ENCODE measurements around the gene TRIM62.
A peak's percentile ranks its signal among the peaks of the same experiment; 100 is the strongest.
"Not testable (repeated sequence)": the region's sequence is repeated elsewhere in the genome, so short reads cannot be mapped to it uniquely, and the experiment has no call there.

The TRIM62 gene

DNA sequence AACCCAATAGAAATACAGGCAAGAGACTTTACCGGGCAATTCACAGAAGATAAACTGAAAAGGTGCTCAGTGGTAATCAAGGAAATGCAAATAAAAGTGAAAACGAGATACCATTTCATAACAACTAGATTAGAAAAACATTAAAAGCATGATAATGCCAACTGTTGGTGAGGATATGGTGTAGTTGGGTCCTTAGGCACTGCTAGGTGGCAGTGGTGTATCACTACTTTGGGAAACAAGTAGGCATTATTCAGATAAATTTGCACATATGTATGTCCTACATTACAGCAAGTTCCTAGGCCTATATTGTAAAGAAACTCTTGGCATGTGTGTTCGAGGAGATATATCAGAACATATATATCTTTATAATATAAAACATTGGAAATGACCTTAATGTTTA lies 69.9 kb downstream of the TRIM62 start:
- DNase-seq (ENCODE audit: low read depth, low spot score), result no peak

DNA sequence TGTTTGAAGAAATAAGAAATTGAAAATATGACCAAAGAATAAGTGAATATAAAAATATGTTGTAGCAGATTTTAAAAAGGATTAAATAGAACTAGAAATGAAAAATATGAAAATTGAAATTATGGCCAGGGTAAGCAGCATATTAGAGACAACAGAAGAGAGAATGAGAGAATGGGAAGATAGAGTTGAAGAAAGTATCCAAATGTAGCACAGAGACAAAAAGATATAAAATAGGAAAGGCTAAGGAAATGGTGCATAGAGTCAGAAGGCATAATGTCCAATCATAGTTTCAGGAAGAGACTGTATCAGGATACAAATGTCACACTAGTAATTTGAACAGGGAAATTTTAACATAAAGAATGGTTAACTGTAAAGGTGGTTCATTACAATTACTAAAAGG lies 71.4 kb downstream of the TRIM62 start:
- no peak for DNase-seq (ENCODE audit: low read depth, low spot score)

DNA sequence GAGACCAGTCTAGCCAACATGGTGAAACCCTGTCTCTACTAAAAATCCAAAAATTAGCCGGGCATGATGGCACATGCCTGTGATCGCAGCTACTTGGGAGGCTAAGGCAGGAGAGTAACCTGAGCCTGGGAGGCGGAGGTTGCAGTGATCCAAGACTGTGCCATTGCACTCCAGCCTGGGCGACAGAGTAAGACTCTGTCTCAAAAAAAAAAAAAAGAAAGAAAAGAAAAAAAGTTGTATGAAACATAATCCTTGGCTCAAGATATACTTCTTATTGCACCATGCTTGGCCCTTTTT lies 81.8 kb downstream of the TRIM62 start:
- DNase-seq (ENCODE audit: low read depth, low spot score), result not testable (repeated sequence)

DNA sequence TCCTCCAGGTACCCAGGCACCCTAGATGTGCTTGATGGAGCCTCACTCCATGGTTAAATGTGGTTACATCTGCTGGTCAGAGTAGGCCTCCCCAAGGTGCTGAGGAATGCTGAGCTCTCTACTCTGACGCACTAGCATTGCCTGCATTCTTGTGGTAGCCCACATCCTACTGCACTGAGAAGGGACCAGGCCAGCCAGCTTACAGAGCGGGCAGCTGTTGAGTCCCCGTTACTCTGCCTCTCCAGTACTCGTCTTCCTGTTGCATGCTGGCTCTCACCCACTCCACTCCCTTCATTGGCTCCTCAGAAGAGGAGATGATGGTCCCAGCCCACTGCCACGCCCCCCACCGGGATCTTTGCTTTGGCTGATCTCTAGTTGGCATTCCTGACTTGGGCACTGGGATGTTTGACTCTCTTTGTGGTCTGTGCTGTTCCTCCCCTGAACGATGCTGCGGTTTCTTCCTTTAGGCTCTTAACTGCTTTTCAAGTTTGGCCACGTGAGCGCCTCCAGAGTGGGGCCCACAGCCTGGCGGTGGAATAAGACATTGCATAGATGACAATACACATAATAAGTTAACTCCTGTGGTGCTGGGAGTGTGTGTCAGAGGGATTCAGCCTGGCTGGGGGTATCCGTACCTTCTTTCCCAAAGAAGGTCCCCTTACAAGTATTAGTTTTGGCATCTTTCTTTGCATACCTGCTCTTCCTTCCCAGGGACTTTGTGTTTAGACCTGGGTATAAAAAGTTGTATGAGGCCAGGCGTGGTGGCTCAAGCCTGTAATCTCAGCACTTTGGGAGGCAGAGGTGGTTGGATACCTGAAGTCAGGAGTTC lies 82.3 kb downstream of the TRIM62 start:
- peak; percentile 100 for DNase-seq (ENCODE audit: low read depth, low spot score)

DNA sequence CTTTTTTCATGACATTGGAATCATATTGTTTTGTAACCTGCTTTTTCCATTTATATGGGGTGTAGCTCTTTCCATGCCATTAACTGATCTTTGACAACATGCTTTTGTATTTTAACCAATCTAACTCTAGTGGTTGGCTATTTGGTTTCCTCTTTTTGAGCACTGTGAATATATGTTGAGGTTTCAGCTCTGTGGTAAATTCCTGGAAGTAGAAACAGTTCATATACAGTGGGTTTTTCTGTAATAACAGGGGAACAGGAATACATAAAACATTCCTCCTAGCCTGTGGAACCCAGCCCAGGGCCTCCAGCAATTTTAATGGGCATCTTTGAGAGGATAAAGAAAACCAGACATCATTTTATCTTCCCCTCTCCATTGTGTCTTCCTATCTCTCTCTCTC lies 83.5 kb downstream of the TRIM62 start:
- peak; percentile 70 for DNase-seq (ENCODE audit: low read depth, low spot score)

DNA sequence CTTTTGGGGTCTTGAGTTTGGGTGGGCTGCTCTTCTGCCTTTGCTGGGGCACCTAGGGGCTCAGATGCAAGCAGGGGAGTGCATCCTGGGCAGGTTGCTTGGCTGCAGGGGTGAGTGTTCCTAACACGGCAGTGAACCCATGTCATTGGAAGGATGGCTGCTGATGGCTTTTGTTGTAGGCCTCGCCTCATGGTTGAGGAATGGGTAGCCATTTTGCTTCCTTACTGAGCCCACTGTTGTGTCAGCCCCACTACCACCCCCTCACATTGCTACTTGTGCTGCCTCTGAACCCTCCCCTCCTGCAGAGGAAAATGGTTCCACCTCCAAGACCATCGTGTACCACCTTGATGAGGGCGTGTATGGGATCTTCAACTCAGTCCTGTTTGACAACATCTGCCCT lies 84.1 kb downstream of the TRIM62 start:
- DNase-seq (ENCODE audit: low read depth, low spot score), result no peak

DNA sequence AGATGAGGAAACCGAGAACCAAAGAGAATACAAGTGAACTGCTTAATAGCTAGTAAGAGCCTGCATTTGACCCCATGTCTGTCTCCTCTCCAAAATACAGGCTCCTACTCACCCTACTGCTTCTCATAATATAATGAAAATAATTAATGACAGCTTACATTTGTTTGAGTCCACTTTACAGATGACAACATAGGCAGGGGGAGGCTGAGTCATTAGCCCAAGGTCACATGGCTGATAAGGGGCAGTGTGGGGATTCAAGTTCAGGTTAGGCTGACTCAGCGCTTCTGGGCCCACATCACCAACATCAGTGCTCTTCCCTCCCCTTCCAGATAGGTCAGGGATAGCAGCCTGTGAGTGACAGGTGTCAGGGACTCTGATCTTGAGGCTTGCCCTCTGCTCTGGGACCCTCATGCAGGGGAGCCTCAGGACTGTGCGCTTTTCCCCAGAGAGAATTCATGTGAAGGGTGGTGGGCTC lies 84.7 kb downstream of the TRIM62 start:
- no peak for DNase-seq (ENCODE audit: low read depth, low spot score)

DNA sequence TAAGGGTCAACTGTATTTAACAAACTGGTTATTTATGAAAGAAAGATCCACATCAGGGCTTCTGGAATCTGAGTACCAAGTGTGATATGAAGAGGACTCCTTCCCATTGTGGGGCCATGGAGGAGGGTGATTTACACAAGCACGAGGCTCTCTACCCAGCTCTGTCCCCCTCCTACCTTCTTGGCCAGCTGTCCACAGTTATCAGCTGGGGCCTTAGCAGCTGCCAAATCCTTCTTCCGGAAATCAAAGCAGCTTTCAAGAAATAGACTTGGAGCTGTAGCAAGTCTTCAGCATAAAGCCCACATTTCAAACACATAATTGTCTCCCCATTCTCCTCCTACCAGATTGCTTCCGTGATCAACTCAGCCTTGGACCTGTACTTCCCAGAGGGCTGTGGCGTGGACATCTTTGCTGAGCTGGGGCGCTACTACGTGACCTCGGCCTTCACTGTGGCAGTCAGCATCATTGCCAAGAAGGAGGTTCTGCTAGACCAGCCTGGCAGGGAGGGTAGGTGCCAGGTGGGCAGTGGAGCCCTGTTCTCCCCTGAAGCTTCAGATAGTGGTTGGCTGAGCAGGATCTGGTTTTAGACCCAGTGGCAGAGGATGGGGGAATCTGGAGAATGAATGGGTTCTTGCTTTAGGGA lies 85.4 kb downstream of the TRIM62 start:
- peak; percentile 42 for DNase-seq (ENCODE audit: low read depth, low spot score)
